Neural progenitor cell (in vitro differentiated cells): ENCODE measurements around the gene NPPC. TPM values are rescaled to one million over a fixed set of nuclear protein-coding genes. Genes with fewer than 3 reads are reported as not detected.
A peak's percentile ranks its signal among the peaks of the same experiment; 100 is the strongest.

Source experiments
- DNase-seq: peaks from one replicate; pipeline ENCODE4 v3.0.0-alpha.2; 2016; ENCODE audit warnings: low spot score
- H2AFZ ChIP-seq: fragments of 200-600 bp; sonication (generic); replicated peaks from 2 replicates; pipeline ENCODE4 v1.6.1; 2016; ENCODE audit warnings: antibody characterized with exemption
- H3F3A ChIP-seq: fragments of 200-600 bp; sonication (generic); 2 replicates; pipeline ENCODE4 v1.6.1; 2016; ENCODE audit warnings: antibody characterized with exemption, low read depth
- H3K27ac ChIP-seq: fragments of 200-600 bp; sonication (generic); 2 replicates; pipeline ENCODE4 v1.5.1; 2016; ENCODE audit warnings: mild to moderate bottlenecking
- H3K27me3 ChIP-seq: fragments of 200-600 bp; sonication (generic); 2 replicates; pipeline ENCODE4 v1.6.1; 2016; ENCODE audit warnings: mild to moderate bottlenecking, moderate library complexity
- H3K36me3 ChIP-seq: fragments of 200-600 bp; sonication (generic); 2 replicates; pipeline ENCODE4 v1.5.1; 2016
- H3K4me1 ChIP-seq: fragments of 200-600 bp; sonication (generic); 2 replicates; pipeline ENCODE4 v1.6.1; 2016; ENCODE audit warnings: mixed run types
- H3K4me2 ChIP-seq: fragments of 200-600 bp; sonication (generic); 2 replicates; pipeline ENCODE4 v1.6.1; 2016
- H3K4me3 ChIP-seq: fragments of 200-600 bp; sonication (generic); 2 replicates; pipeline ENCODE4 v1.5.1; 2016
- H3K79me2 ChIP-seq: fragments of 200-600 bp; sonication (generic); 2 replicates; pipeline ENCODE4 v1.6.1; 2016; ENCODE audit warnings: low read depth
- H3K9ac ChIP-seq: fragments of 200-600 bp; sonication (generic); 2 replicates; pipeline ENCODE4 v1.6.1; 2016
- H3K9me3 ChIP-seq: fragments of 200-600 bp; sonication (generic); 2 replicates; pipeline ENCODE4 v1.5.1; 2016; ENCODE audit warnings: low read depth
- H4K20me1 ChIP-seq: fragments of 200-600 bp; sonication (generic); 2 replicates; pipeline ENCODE4 v1.6.1; 2016; ENCODE audit warnings: low read depth
- H3K27ac Mint-ChIP-seq: 3 replicates; pipeline ENCODE4 v1.8.0; 2021; ENCODE audit warnings: mixed read lengths
- H3K27me3 Mint-ChIP-seq: 2 replicates; pipeline ENCODE4 v1.8.0; 2022; ENCODE audit warnings: low read depth, mild to moderate bottlenecking, inconsistent platforms, moderate library complexity, mixed read lengths; ENCODE audit not compliant: insufficient read depth
- H3K36me3 Mint-ChIP-seq: 3 replicates; pipeline ENCODE4 v1.8.0; 2021; ENCODE audit warnings: mixed read lengths
- H3K4me1 Mint-ChIP-seq: 3 replicates; pipeline ENCODE4 v1.8.0; 2021; ENCODE audit warnings: mixed read lengths
- H3K4me3 Mint-ChIP-seq: 3 replicates; pipeline ENCODE4 v1.8.0; 2021; ENCODE audit warnings: mild to moderate bottlenecking, moderate library complexity, mixed read lengths
- H3K9me3 Mint-ChIP-seq: 3 replicates; pipeline ENCODE4 v1.8.0; 2020; ENCODE audit warnings: mixed read lengths
- CTCF ChIP-seq: fragments of 200-600 bp; sonication (generic); IDR thresholded peaks from 2 replicates; pipeline ENCODE4 v1.5.1; 2017; ENCODE audit warnings: antibody characterized with exemption, mild to moderate bottlenecking
- EZH2 ChIP-seq: fragments of 200-600 bp; sonication (generic); IDR thresholded peaks from 2 replicates; pipeline ENCODE4 v1.6.1; 2017; ENCODE audit warnings: antibody characterized with exemption, mild to moderate bottlenecking, moderate library complexity
- EZH2phosphoT487 ChIP-seq: fragments of 200-600 bp; sonication (generic); IDR thresholded peaks from 2 replicates; pipeline ENCODE4 v1.6.1; 2017; ENCODE audit warnings: antibody characterized with exemption
- total RNA-seq: library from RNA; depleted of rRNA; stranded (reverse); fragments of >200 nt; gene quantifications from 2 replicates; pipeline ENCODE4 v1.2.3, GENCODE V29; 2015; ENCODE audit warnings: low replicate concordance

NPPC gene
- total RNA-seq, 1 donor from 2014 or later = not detected

GRCh38 chr2:231917280-231918066, 8.7 kb downstream of the NPPC start:
- Mint-ChIP-seq H3K9me3 (no peaks in the 10 kb centered on the region), H3K27me3 (peaks cover 2% of the 10 kb centered on the region), H3K4me3 (no peak overlapping the region), H3K4me1 (peaks cover 9% of the 10 kb centered on the region), H3K36me3 (no peaks in the 10 kb centered on the region), H3K27ac (no peak overlapping the region)
- H3K9ac ChIP-seq = no peak overlapping the region
- no peaks in the 10 kb centered on the region for H3K9me3 ChIP-seq
- TF ChIP-seq EZH2phosphoT487 = no peak
- no peak for TF ChIP-seq EZH2
- no peak for TF ChIP-seq CTCF
- H4K20me1 ChIP-seq = no peaks in the 10 kb centered on the region
- H3K4me2 ChIP-seq = no peak overlapping the region
- H3K36me3 ChIP-seq = no peaks in the 10 kb centered on the region
- no peaks in the 10 kb centered on the region for H3K27me3 ChIP-seq
- no peaks in the 10 kb centered on the region for H3F3A ChIP-seq
- no peaks in the 10 kb centered on the region for H3K79me2 ChIP-seq
- H2AFZ ChIP-seq = no peak overlapping the region
- H3K4me3 ChIP-seq = no peak overlapping the region
- peak; percentile 31 for DNase-seq
- H3K4me1 ChIP-seq = no peaks in the 10 kb centered on the region
- H3K27ac ChIP-seq = no peak overlapping the region

GRCh38 chr2:231914077-231914690, 12.0 kb downstream of the NPPC start:
- H4K20me1 ChIP-seq = no peaks in the 10 kb centered on the region
- no peaks in the 10 kb centered on the region for H3K36me3 ChIP-seq
- no peak overlapping the region for H3K4me3 ChIP-seq
- DNase-seq = no peak
- Mint-ChIP-seq H3K27ac (no peak overlapping the region), H3K4me3 (no peak overlapping the region), H3K36me3 (no peaks in the 10 kb centered on the region), H3K27me3 (peaks cover 2% of the 10 kb centered on the region), H3K9me3 (no peaks in the 10 kb centered on the region), H3K4me1 (peaks cover 6% of the 10 kb centered on the region)
- H3K27ac ChIP-seq = no peak overlapping the region
- no peaks in the 10 kb centered on the region for H3K27me3 ChIP-seq
- TF ChIP-seq EZH2 (no peak), CTCF (no peak), EZH2phosphoT487 (no peak)
- H3K9ac ChIP-seq = no peak overlapping the region
- no peaks in the 10 kb centered on the region for H3K79me2 ChIP-seq
- no peaks in the 10 kb centered on the region for H3F3A ChIP-seq
- no peak overlapping the region for H3K4me2 ChIP-seq
- no peaks in the 10 kb centered on the region for H3K4me1 ChIP-seq
- H3K9me3 ChIP-seq = no peaks in the 10 kb centered on the region
- H2AFZ ChIP-seq = no peak overlapping the region

DNA sequence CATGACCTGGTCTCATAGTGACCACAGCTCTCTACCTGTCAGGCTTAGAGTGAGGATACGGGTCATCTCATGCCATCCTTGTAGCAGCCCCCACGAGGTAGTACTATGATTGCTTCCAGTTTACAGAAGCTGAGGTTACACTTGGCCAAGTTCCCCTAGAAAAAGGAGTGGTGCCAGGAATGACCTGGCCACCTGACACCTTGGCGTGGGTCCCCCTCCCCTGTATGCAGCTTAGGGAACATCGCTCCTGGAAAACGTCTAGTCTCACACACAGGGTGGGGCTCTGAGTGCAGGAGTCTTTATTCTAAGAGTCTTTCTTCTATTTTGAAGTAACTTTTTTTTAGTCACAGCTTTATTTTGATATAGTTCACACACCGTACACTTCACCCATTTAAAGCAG, 14.8 kb downstream of the NPPC start:
- Histone ChIP-seq H3F3A (no peaks in the 10 kb centered on the region), H3K4me2 (no peak overlapping the region), H3K27me3 (no peaks in the 10 kb centered on the region), H3K4me1 (no peaks in the 10 kb centered on the region), H4K20me1 (no peaks in the 10 kb centered on the region), H3K79me2 (no peaks in the 10 kb centered on the region), H3K9ac (no peak overlapping the region), H3K27ac (no peak overlapping the region), H3K36me3 (no peaks in the 10 kb centered on the region), H3K9me3 (no peaks in the 10 kb centered on the region), H3K4me3 (no peak overlapping the region), H2AFZ (no peak overlapping the region)
- Mint-ChIP-seq H3K9me3 (no peaks in the 10 kb centered on the region), H3K4me1 (no peaks in the 10 kb centered on the region), H3K27ac (no peak overlapping the region), H3K27me3 (peaks cover 4% of the 10 kb centered on the region), H3K36me3 (no peaks in the 10 kb centered on the region), H3K4me3 (no peak overlapping the region)
- TF ChIP-seq EZH2phosphoT487 (no peak), EZH2 (no peak), CTCF (no peak)
- no peak for DNase-seq
